ENCODE results near the gene PSMB9. TPM values are rescaled to one million over a fixed set of nuclear protein-coding genes. Genes with fewer than 3 reads are reported as not detected.

The PSMB9 gene
- total and polyA plus RNA-seq, 2 of the 4 experiments (the other 2 are of a cell fraction): 9.0 to 12.8 TPM

DNA sequence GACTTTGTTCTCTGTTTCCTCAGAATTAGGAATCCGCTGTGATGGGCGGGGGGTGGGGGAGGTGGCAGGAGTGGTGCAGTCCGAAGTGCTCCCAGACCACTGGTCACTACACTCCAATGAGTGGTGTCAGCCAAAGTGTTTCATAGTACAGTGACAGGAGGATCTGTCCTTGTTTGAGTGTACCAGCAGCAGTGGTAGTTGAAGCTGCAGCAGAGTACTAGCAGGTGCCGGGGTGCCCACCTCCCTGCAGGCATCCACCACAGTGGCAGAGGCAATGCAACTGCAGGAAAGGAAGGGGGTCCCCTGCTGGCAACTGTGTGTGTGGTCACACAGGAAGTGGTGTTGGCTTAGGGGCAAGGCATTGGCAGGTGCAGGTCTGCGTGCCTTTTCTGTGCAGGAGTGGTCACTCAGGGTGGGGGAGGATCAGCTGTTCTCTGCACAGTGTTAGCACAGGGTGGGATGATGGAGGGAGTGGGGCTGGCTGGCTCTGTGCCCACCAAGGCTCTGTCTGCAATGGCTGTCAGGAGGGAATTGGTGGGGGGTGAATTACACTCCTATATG, 46.9 kb upstream of the PSMB9 start:
- H3K23ac ChIP-seq (ENCODE audit: low read depth, low read length): no peak overlapping the region
- H2BK5ac ChIP-seq (ENCODE audit: low read depth, low read length, poor library complexity, severe bottlenecking): no peak overlapping the region
- H3K9me3 ChIP-seq (ENCODE audit: control insufficient read depth, insufficient read depth, low read length): no peaks in the 10 kb centered on the region
- intact Hi-C loops (cut with micrococcal nuclease): no loop called here
- no peak overlapping the region for H3K27ac ChIP-seq (ENCODE audit: insufficient read depth, low read length)
- H3K4me2 ChIP-seq (ENCODE audit: low read depth, low read length): no peak overlapping the region
- H3K36me3 ChIP-seq (ENCODE audit: control insufficient read depth, insufficient read depth, low read length): no peaks in the 10 kb centered on the region
- no peak overlapping the region for H2BK120ac ChIP-seq (ENCODE audit: low read depth, low read length)
- no peaks in the 10 kb centered on the region for H3K4me1 ChIP-seq (ENCODE audit: control insufficient read depth, insufficient read depth, low read length)
- no peak overlapping the region for H3K14ac ChIP-seq (replicated peaks; ENCODE audit: low read depth, low read length)
- H4K5ac ChIP-seq (ENCODE audit: low read depth, low read length): no peak overlapping the region
- H2AK9ac ChIP-seq (replicated peaks; ENCODE audit: low read depth, low read length, poor library complexity): no peak overlapping the region
- no peak overlapping the region for H3K9ac ChIP-seq (ENCODE audit: low read depth, low read length)
- H3K4ac ChIP-seq (ENCODE audit: low read depth, low read length): no peak overlapping the region
- no peak overlapping the region for H2BK15ac ChIP-seq (ENCODE audit: low read depth, low read length)
- DNase-seq (no peak), ATAC-seq (ENCODE audit: low read depth) (no peak)
- WGBS, 2 experiments (ENCODE audit: extremely low coverage in 2 of 2, insufficient read length in 1 of 2): no CpG with 5 or more reads among the region's 5 CpGs
- H3K9me1 ChIP-seq (ENCODE audit: insufficient read depth, low read length): no peaks in the 10 kb centered on the region
- no peaks in the 10 kb centered on the region for H3K79me1 ChIP-seq (ENCODE audit: low read depth in 1 of 2, low read length in 2 of 2)
- H4K8ac ChIP-seq (ENCODE audit: low read depth in 2 of 2, low read length in 2 of 2): no peak overlapping the region
- dilution Hi-C loops (cut with HindIII; ENCODE audit: low sequenced_read_pairs, unreplicated experiment): no loop called here
- no peak overlapping the region for H2BK20ac ChIP-seq (ENCODE audit: low read depth, low read length)
- H3K18ac ChIP-seq (ENCODE audit: low read depth, low read length): no peak overlapping the region
- H4K91ac ChIP-seq (ENCODE audit: insufficient read depth, low read depth, low read length): no peak overlapping the region
- no TSS peak for BruUV-seq (replicated peaks)
- no peak overlapping the region for H3K4me3 ChIP-seq (ENCODE audit: insufficient read depth, low read depth, low read length)
- TF ChIP-seq RAD21 (IDR thresholded peaks at IDR 0.05; ENCODE audit: low read length): no peak
- TF ChIP-seq NFE2L2 (IDR thresholded peaks at IDR 0.05; ENCODE audit: low read depth, low read length): no peak
- TF ChIP-seq CHD1 (IDR thresholded peaks at IDR 0.05; ENCODE audit: low read depth, low read length): no peak
- no peak for TF ChIP-seq SMC3 (IDR thresholded peaks at IDR 0.05; ENCODE audit: low read depth, low read length)
- TF ChIP-seq RFX5 (IDR thresholded peaks at IDR 0.05; ENCODE audit: low read depth, low read length): no peak
- TF ChIP-seq MAFK (IDR thresholded peaks at IDR 0.05; ENCODE audit: low read depth, low read length): no peak
- no peak for TF ChIP-seq CEBPB (IDR thresholded peaks at IDR 0.05; ENCODE audit: low read depth, low read length)
- TF ChIP-seq, protein P1, sequence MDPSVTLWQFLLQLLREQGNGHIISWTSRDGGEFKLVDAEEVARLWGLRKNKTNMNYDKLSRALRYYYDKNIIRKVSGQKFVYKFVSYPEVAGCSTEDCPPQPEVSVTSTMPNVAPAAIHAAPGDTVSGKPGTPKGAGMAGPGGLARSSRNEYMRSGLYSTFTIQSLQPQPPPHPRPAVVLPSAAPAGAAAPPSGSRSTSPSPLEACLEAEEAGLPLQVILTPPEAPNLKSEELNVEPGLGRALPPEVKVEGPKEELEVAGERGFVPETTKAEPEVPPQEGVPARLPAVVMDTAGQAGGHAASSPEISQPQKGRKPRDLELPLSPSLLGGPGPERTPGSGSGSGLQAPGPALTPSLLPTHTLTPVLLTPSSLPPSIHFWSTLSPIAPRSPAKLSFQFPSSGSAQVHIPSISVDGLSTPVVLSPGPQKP (IDR thresholded peaks at IDR 0.05; ENCODE audit: borderline replicate concordance, low read depth, low read length): no peak
- TF ChIP-seq, protein P2, sequence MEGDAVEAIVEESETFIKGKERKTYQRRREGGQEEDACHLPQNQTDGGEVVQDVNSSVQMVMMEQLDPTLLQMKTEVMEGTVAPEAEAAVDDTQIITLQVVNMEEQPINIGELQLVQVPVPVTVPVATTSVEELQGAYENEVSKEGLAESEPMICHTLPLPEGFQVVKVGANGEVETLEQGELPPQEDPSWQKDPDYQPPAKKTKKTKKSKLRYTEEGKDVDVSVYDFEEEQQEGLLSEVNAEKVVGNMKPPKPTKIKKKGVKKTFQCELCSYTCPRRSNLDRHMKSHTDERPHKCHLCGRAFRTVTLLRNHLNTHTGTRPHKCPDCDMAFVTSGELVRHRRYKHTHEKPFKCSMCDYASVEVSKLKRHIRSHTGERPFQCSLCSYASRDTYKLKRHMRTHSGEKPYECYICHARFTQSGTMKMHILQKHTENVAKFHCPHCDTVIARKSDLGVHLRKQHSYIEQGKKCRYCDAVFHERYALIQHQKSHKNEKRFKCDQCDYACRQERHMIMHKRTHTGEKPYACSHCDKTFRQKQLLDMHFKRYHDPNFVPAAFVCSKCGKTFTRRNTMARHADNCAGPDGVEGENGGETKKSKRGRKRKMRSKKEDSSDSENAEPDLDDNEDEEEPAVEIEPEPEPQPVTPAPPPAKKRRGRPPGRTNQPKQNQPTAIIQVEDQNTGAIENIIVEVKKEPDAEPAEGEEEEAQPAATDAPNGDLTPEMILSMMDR (conservative IDR thresholded peaks at IDR 0.05; ENCODE audit: low read depth, low read length): no peak
- no peaks in the 10 kb centered on the region; the same call in 1 of the 2 replicates for H3K27me3 ChIP-seq (ENCODE audit: control insufficient read depth, insufficient read depth, low read length)
- in situ Hi-C loops (cut with MboI; ENCODE audit: low sequenced_read_pairs): no loop called here
- ChIA-PET CTCF (interaction anchor here (1.1 kb wide), 1 partner anchor 20 kb away, joined by 3 read pairs; no protein-coding TSS in a partner anchor), POLR2A (ENCODE audit: unreplicated experiment) (no interaction called here)
- H4K20me1 ChIP-seq (ENCODE audit: insufficient read depth, low read length): no peaks in the 10 kb centered on the region
- no peak overlapping the region for H2AFZ ChIP-seq (replicated peaks; ENCODE audit: low read length, poor library complexity)
- no peak overlapping the region for H3K56ac ChIP-seq (ENCODE audit: extremely low read depth, insufficient read depth, low read length)
- H2AK5ac ChIP-seq (ENCODE audit: low read depth, low read length): no peak overlapping the region

All from IMR-90 (cell line).